ENCODE results near the gene PGRMC1. TPM values are rescaled to one million over a fixed set of nuclear protein-coding genes. Genes with fewer than 3 reads are reported as not detected.
"Not testable (repeated sequence)": the region's sequence is repeated elsewhere in the genome, so short reads cannot be mapped to it uniquely, and the experiment has no call there.

The PGRMC1 gene
- total and polyA plus RNA-seq, 2 donors (not counting 1 experiment from before 2014, with no cell fraction given) = 127 to 201 TPM

DNA sequence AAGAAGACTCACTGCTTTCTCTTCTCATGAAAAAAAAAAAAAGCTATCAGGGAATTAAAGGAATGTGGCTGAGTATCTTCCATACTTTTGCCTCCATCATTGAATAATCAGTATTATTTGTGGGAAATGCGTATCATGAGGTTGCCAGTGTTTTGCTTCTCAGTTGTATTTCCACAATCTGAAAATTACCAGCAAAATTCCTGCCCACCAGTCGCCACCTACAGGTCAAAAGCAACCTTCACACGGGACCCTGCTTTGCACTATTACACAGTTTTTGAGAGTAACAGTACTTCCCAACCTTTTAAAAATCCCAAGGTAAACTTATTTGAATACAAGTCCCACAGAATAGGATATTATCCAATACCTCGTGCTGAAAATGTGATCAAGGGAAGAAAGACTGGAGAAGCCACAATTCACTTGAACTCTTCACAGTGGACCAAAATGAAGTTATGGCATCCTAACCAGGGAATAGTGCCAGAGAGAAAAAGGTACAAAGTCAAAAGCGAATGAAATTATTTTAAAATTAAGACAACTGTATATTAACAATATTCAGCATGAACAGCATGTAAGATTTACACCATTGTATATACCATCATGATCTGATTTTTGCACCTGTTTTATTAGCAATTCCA, 30.4 kb downstream of the PGRMC1 start:
- Histone ChIP-seq H4K20me1 (ENCODE audit: control insufficient read depth, extremely low read depth, insufficient read depth, low read length) (no peaks in the 10 kb centered on the region), H3K9me3 (ENCODE audit: control insufficient read depth, insufficient read depth, low read depth, low read length) (no peaks in the 10 kb centered on the region), H3K36me3 (ENCODE audit: control insufficient read depth, insufficient read depth, low read length) (no peaks in the 10 kb centered on the region), H2AFZ (ENCODE audit: low read length) (no peak overlapping the region), H3K9ac (ENCODE audit: insufficient read depth, low read length) (no peak overlapping the region), H3K4me3 (replicated peaks in 1 of 4; ENCODE audit: control extremely low read depth in 1 of 4, insufficient read depth in 1 of 4, low read depth in 3 of 4, low read length in 4 of 4) (no peak overlapping the region), H3K4me2 (ENCODE audit: extremely low read depth, insufficient read depth, low read length) (no peak overlapping the region), H3K4me1 (ENCODE audit: control insufficient read depth, extremely low read depth, insufficient read depth, low read length) (no peaks in the 10 kb centered on the region), H3K79me2 (ENCODE audit: control insufficient read depth, insufficient read depth, low read length) (no peaks in the 10 kb centered on the region), H3K27me3 (ENCODE audit: control insufficient read depth, insufficient read depth, low read length) (no peaks in the 10 kb centered on the region), H3K27ac (ENCODE audit: insufficient read depth, low read length) (no peak overlapping the region)
- no peak for TF ChIP-seq EZH2 (IDR thresholded peaks at IDR 0.05; ENCODE audit: low read length, missing control alignments)
- TF ChIP-seq, protein P1, sequence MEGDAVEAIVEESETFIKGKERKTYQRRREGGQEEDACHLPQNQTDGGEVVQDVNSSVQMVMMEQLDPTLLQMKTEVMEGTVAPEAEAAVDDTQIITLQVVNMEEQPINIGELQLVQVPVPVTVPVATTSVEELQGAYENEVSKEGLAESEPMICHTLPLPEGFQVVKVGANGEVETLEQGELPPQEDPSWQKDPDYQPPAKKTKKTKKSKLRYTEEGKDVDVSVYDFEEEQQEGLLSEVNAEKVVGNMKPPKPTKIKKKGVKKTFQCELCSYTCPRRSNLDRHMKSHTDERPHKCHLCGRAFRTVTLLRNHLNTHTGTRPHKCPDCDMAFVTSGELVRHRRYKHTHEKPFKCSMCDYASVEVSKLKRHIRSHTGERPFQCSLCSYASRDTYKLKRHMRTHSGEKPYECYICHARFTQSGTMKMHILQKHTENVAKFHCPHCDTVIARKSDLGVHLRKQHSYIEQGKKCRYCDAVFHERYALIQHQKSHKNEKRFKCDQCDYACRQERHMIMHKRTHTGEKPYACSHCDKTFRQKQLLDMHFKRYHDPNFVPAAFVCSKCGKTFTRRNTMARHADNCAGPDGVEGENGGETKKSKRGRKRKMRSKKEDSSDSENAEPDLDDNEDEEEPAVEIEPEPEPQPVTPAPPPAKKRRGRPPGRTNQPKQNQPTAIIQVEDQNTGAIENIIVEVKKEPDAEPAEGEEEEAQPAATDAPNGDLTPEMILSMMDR (conservative IDR thresholded peaks at IDR 0.05 in 1 of 2, IDR thresholded peaks at IDR 0.05 in 1 of 2; ENCODE audit: low read depth in 1 of 2, low read length in 2 of 2) = peak; percentile 57 to 77
- DNase-seq (ENCODE audit: low read depth in 2 of 2) = peak in 1 of 2 donors; percentile 33

DNA sequence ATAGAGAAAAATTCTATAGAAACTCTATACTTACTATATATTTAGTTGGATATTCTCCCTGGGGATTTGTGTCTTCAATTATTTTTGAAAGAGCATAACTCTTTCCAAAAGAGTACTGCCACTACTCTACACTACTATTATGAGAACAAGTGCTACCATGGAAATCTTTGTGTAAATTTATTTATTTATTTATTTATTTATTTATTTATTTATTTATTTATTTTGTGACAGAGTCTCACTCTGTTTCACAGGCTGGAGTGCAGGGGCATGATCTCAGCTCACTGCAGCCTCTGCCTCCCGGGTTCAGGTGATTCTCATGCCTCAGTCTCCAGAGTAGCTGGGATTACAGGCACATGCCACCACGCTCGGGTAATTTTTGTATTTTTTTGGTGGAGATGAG, 31.0 kb downstream of the PGRMC1 start:
- not testable (repeated sequence) for H3K79me2 ChIP-seq (ENCODE audit: control insufficient read depth, insufficient read depth, low read length); H4K20me1 ChIP-seq (ENCODE audit: control insufficient read depth, extremely low read depth, insufficient read depth, low read length); DNase-seq (ENCODE audit: low read depth in 2 of 2); H3K36me3 ChIP-seq (ENCODE audit: control insufficient read depth, insufficient read depth, low read length); H3K4me3 ChIP-seq (replicated peaks in 1 of 4; ENCODE audit: control extremely low read depth in 1 of 4, insufficient read depth in 1 of 4, low read depth in 3 of 4, low read length in 4 of 4); H3K4me2 ChIP-seq (ENCODE audit: extremely low read depth, insufficient read depth, low read length); H2AFZ ChIP-seq (ENCODE audit: low read length); H3K27ac ChIP-seq (ENCODE audit: insufficient read depth, low read length); H3K27me3 ChIP-seq (ENCODE audit: control insufficient read depth, insufficient read depth, low read length); H3K4me1 ChIP-seq (ENCODE audit: control insufficient read depth, extremely low read depth, insufficient read depth, low read length); H3K9ac ChIP-seq (ENCODE audit: insufficient read depth, low read length); H3K9me3 ChIP-seq (ENCODE audit: control insufficient read depth, insufficient read depth, low read depth, low read length)

DNA sequence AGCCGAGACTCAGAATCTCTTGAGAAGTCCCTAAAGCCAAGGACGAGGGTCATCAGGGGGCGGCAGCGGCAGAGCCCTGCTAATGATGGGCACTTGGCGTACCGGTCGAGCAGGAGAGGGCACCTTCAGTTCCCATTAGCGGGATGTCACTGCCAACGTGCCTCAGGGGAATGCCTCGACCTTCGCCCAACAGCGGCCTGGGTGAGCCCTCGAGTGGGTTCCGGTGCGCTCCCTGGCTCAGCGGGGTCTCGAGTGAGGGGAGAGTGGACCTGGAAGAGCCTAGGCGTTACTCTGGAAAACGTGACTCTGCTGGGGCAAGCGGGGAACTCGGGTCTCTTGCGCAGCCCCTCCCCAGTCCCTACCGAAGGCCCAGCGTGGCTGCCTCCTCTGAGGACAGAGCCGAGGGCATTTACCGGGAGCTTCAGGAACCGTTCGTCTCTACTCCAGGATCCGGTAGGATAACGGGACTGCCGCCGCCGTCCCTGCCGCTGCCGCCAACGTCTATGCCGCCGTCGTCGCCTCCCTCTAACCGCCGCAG, 36.9 kb downstream of the PGRMC1 start:
- no peak for TF ChIP-seq EZH2 (IDR thresholded peaks at IDR 0.05; ENCODE audit: low read length, missing control alignments)
- TF ChIP-seq, protein P1 (conservative IDR thresholded peaks at IDR 0.05 in 1 of 2, IDR thresholded peaks at IDR 0.05 in 1 of 2; ENCODE audit: low read depth in 1 of 2, low read length in 2 of 2) = no peak
- Histone ChIP-seq H3K9me3 (ENCODE audit: control insufficient read depth, insufficient read depth, low read depth, low read length) (no peaks in the 10 kb centered on the region), H2AFZ (ENCODE audit: low read length) (no peak overlapping the region), H3K4me2 (ENCODE audit: extremely low read depth, insufficient read depth, low read length) (no peak overlapping the region), H3K4me1 (ENCODE audit: control insufficient read depth, extremely low read depth, insufficient read depth, low read length) (no peaks in the 10 kb centered on the region), H4K20me1 (ENCODE audit: control insufficient read depth, extremely low read depth, insufficient read depth, low read length) (no peaks in the 10 kb centered on the region), H3K36me3 (ENCODE audit: control insufficient read depth, insufficient read depth, low read length) (no peaks in the 10 kb centered on the region), H3K9ac (ENCODE audit: insufficient read depth, low read length) (no peak overlapping the region), H3K4me3 (replicated peaks in 1 of 4; ENCODE audit: control extremely low read depth in 1 of 4, insufficient read depth in 1 of 4, low read depth in 3 of 4, low read length in 4 of 4) (no peak overlapping the region), H3K27ac (ENCODE audit: insufficient read depth, low read length) (no peak overlapping the region), H3K27me3 (ENCODE audit: control insufficient read depth, insufficient read depth, low read length) (peaks cover 2% of the 10 kb centered on the region), H3K79me2 (ENCODE audit: control insufficient read depth, insufficient read depth, low read length) (no peaks in the 10 kb centered on the region)
- DNase-seq (ENCODE audit: low read depth in 2 of 2) = no peak
